ENCODE results near the gene TNFRSF19.

DNA sequence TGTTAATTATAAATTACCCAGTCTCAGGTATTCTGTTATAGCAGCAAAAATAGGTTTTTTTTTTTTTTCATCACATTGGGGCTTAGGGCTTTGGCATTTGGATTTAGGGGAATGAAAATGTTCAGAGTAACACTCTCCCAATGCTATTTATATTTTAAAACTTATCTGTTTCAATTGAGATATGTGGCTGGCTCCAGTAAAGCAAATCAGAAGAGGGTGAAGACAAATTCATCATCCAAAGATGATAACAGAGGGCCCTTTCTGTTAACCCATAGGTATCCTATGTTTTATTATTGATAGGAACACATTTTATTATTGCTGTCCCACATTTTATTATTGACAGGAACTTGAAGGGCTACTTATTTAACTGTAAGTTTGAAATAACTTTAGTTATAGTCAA lies 20.5 kb upstream of the TNFRSF19 start:
- TF ChIP-seq YY1 (IDR thresholded peaks at IDR 0.05; ENCODE audit: insufficient read depth, insufficient read length) (no peak), ZNF274 (IDR thresholded peaks at IDR 0.05; ENCODE audit: low read depth, low read length) (no peak)

Data from NT2/D1 (cell line).